Measurements from ENCODE around the gene C1R.

Gene C1R

GRCh38 chr12:7078163-7078562 is 14.1 kb downstream of the C1R start:
- peaks cover 16% of the 10 kb centered on the region for H3K27me3 Mint-ChIP-seq
- no peak overlapping the region for H3K4me3 Mint-ChIP-seq
- peaks cover 4% of the 10 kb centered on the region for H3K9me3 Mint-ChIP-seq
- no peak overlapping the region for H3K27ac Mint-ChIP-seq
- peaks cover 7% of the 10 kb centered on the region for H3K4me1 Mint-ChIP-seq (ENCODE audit: low read depth)
- intact Hi-C loops (cut with micrococcal nuclease) = no loop called here
- H3K36me3 Mint-ChIP-seq (ENCODE audit: low read depth) = no peaks in the 10 kb centered on the region

- no peaks in the 10 kb centered on the region for H3K36me3 Mint-ChIP-seq (ENCODE audit: low read depth)
- peaks cover 19% of the 10 kb centered on the region for H3K27me3 Mint-ChIP-seq
- no peaks in the 10 kb centered on the region for H3K9me3 Mint-ChIP-seq
- H3K4me1 Mint-ChIP-seq (ENCODE audit: low read depth) = peaks cover 7% of the 10 kb centered on the region
- H3K27ac Mint-ChIP-seq = no peak overlapping the region
- H3K4me3 Mint-ChIP-seq = no peak overlapping the region
- intact Hi-C loops (cut with micrococcal nuclease) = no loop called here
Measured at GRCh38 chr12:7076493-7076892, 15.8 kb downstream of the C1R start.

GRCh38 chr12:7075939-7076338 is 16.3 kb downstream of the C1R start:
- no peak overlapping the region for H3K4me3 Mint-ChIP-seq
- peaks cover 7% of the 10 kb centered on the region for H3K4me1 Mint-ChIP-seq (ENCODE audit: low read depth)
- H3K27me3 Mint-ChIP-seq = peaks cover 19% of the 10 kb centered on the region
- no peaks in the 10 kb centered on the region for H3K36me3 Mint-ChIP-seq (ENCODE audit: low read depth)
- H3K27ac Mint-ChIP-seq = no peak overlapping the region
- intact Hi-C loops (cut with micrococcal nuclease) = no loop called here
- H3K9me3 Mint-ChIP-seq = no peaks in the 10 kb centered on the region

- intact Hi-C loops (cut with micrococcal nuclease) = no loop called here
- Mint-ChIP-seq H3K36me3 (ENCODE audit: low read depth) (no peaks in the 10 kb centered on the region), H3K27ac (no peak overlapping the region), H3K4me3 (no peak overlapping the region), H3K27me3 (peaks cover 19% of the 10 kb centered on the region), H3K9me3 (no peaks in the 10 kb centered on the region), H3K4me1 (ENCODE audit: low read depth) (peaks cover 7% of the 10 kb centered on the region)
Measured at GRCh38 chr12:7075518-7075917, 16.7 kb downstream of the C1R start.

GRCh38 chr12:7073946-7074345 is 18.3 kb downstream of the C1R start:
- intact Hi-C loops (cut with micrococcal nuclease) = no loop called here

GRCh38 chr12:7072554-7072953 is 19.7 kb downstream of the C1R start:
- no peaks in the 10 kb centered on the region for H3K9me3 Mint-ChIP-seq
- no peak overlapping the region for H3K4me3 Mint-ChIP-seq
- H3K36me3 Mint-ChIP-seq (ENCODE audit: low read depth) = no peaks in the 10 kb centered on the region
- intact Hi-C loops (cut with micrococcal nuclease) = no loop called here
- H3K27ac Mint-ChIP-seq = no peak overlapping the region
- H3K27me3 Mint-ChIP-seq = peaks cover 24% of the 10 kb centered on the region
- peaks cover 7% of the 10 kb centered on the region for H3K4me1 Mint-ChIP-seq (ENCODE audit: low read depth)

More at GRCh38 chr12:7073946-7074345, 18.3 kb downstream of the C1R start:
- H3K9me3 Mint-ChIP-seq = no peaks in the 10 kb centered on the region
- H3K27ac Mint-ChIP-seq = no peak overlapping the region
- no peak overlapping the region for H3K4me3 Mint-ChIP-seq
- H3K27me3 Mint-ChIP-seq = peaks cover 19% of the 10 kb centered on the region
- H3K36me3 Mint-ChIP-seq (ENCODE audit: low read depth) = no peaks in the 10 kb centered on the region
- H3K4me1 Mint-ChIP-seq (ENCODE audit: low read depth) = peaks cover 7% of the 10 kb centered on the region

- H3K36me3 Mint-ChIP-seq (ENCODE audit: low read depth) = no peaks in the 10 kb centered on the region
- no peak overlapping the region for H3K4me3 Mint-ChIP-seq
- H3K27me3 Mint-ChIP-seq = peaks cover 28% of the 10 kb centered on the region
- H3K4me1 Mint-ChIP-seq (ENCODE audit: low read depth) = peaks cover 7% of the 10 kb centered on the region
- intact Hi-C loops (cut with micrococcal nuclease) = no loop called here
- H3K27ac Mint-ChIP-seq = no peak overlapping the region
- no peaks in the 10 kb centered on the region for H3K9me3 Mint-ChIP-seq
Measured at GRCh38 chr12:7072035-7072434, 20.2 kb downstream of the C1R start.

GRCh38 chr12:7069386-7069785 is 22.9 kb downstream of the C1R start:
- peaks cover 7% of the 10 kb centered on the region for H3K4me1 Mint-ChIP-seq (ENCODE audit: low read depth)
- peaks cover 22% of the 10 kb centered on the region for H3K27me3 Mint-ChIP-seq
- intact Hi-C loops (cut with micrococcal nuclease) = no loop called here
- H3K27ac Mint-ChIP-seq = no peak overlapping the region
- H3K36me3 Mint-ChIP-seq (ENCODE audit: low read depth) = no peaks in the 10 kb centered on the region
- H3K9me3 Mint-ChIP-seq = no peaks in the 10 kb centered on the region
- H3K4me3 Mint-ChIP-seq = no peak overlapping the region

- Mint-ChIP-seq H3K27ac (no peak overlapping the region), H3K27me3 (peaks cover 22% of the 10 kb centered on the region), H3K9me3 (no peaks in the 10 kb centered on the region), H3K36me3 (ENCODE audit: low read depth) (no peaks in the 10 kb centered on the region), H3K4me1 (ENCODE audit: low read depth) (peaks cover 7% of the 10 kb centered on the region), H3K4me3 (no peak overlapping the region)
- intact Hi-C loops (cut with micrococcal nuclease) = no loop called here
Measured at GRCh38 chr12:7068994-7069346, 23.3 kb downstream of the C1R start.

- H3K4me3 Mint-ChIP-seq = no peak overlapping the region
- H3K27me3 Mint-ChIP-seq = peaks cover 19% of the 10 kb centered on the region
- peaks cover 7% of the 10 kb centered on the region for H3K4me1 Mint-ChIP-seq (ENCODE audit: low read depth)
- H3K36me3 Mint-ChIP-seq (ENCODE audit: low read depth) = no peaks in the 10 kb centered on the region
- H3K27ac Mint-ChIP-seq = no peak overlapping the region
- intact Hi-C loops (cut with micrococcal nuclease) = no loop called here
- no peaks in the 10 kb centered on the region for H3K9me3 Mint-ChIP-seq
Measured at GRCh38 chr12:7068240-7068993, 23.8 kb downstream of the C1R start.

- no peaks in the 10 kb centered on the region for H3K9me3 Mint-ChIP-seq
- H3K4me3 Mint-ChIP-seq = no peak overlapping the region
- intact Hi-C loops (cut with micrococcal nuclease) = no loop called here
- no peaks in the 10 kb centered on the region for H3K36me3 Mint-ChIP-seq (ENCODE audit: low read depth)
- H3K27me3 Mint-ChIP-seq = peaks cover 20% of the 10 kb centered on the region
- no peak overlapping the region for H3K27ac Mint-ChIP-seq
- H3K4me1 Mint-ChIP-seq (ENCODE audit: low read depth) = peaks cover 7% of the 10 kb centered on the region
Measured at GRCh38 chr12:7067096-7067495, 25.1 kb downstream of the C1R start.

GRCh38 chr12:7066596-7066995 is 25.6 kb downstream of the C1R start:
- intact Hi-C loops (cut with micrococcal nuclease) = no loop called here
- peaks cover 7% of the 10 kb centered on the region for H3K4me1 Mint-ChIP-seq (ENCODE audit: low read depth)
- H3K36me3 Mint-ChIP-seq (ENCODE audit: low read depth) = no peaks in the 10 kb centered on the region
- H3K9me3 Mint-ChIP-seq = no peaks in the 10 kb centered on the region
- peaks cover 18% of the 10 kb centered on the region for H3K27me3 Mint-ChIP-seq
- no peak overlapping the region for H3K27ac Mint-ChIP-seq
- H3K4me3 Mint-ChIP-seq = no peak overlapping the region

- H3K4me1 Mint-ChIP-seq (ENCODE audit: low read depth) = peaks cover 20% of the 10 kb centered on the region
- H3K4me3 Mint-ChIP-seq = no peak overlapping the region
- H3K27ac Mint-ChIP-seq = no peak overlapping the region
- H3K36me3 Mint-ChIP-seq (ENCODE audit: low read depth) = no peaks in the 10 kb centered on the region
- intact Hi-C loops (cut with micrococcal nuclease) = no loop called here
- peaks cover 27% of the 10 kb centered on the region for H3K27me3 Mint-ChIP-seq
- H3K9me3 Mint-ChIP-seq = no peaks in the 10 kb centered on the region
Measured at GRCh38 chr12:7065073-7065623, 27.1 kb downstream of the C1R start.

GRCh38 chr12:7064516-7064915 is 27.7 kb downstream of the C1R start:
- Mint-ChIP-seq H3K36me3 (ENCODE audit: low read depth) (no peaks in the 10 kb centered on the region), H3K4me1 (ENCODE audit: low read depth) (peaks cover 27% of the 10 kb centered on the region), H3K27me3 (peaks cover 27% of the 10 kb centered on the region), H3K27ac (no peak overlapping the region), H3K4me3 (no peak overlapping the region), H3K9me3 (no peaks in the 10 kb centered on the region)
- intact Hi-C loops (cut with micrococcal nuclease) = loop anchor here (5.0 kb wide), 1 partner anchor 43 kb away; the partner anchor contains the start of gene C1RL

GRCh38 chr12:7061596-7061995 is 30.6 kb downstream of the C1R start:
- H3K9me3 Mint-ChIP-seq = no peaks in the 10 kb centered on the region
- intact Hi-C loops (cut with micrococcal nuclease) = loop anchor here (5.0 kb wide), 1 partner anchor 46 kb away; the partner anchor contains the start of gene C1RL
- peaks cover 52% of the 10 kb centered on the region for H3K4me1 Mint-ChIP-seq (ENCODE audit: low read depth)
- peaks cover 20% of the 10 kb centered on the region for H3K27me3 Mint-ChIP-seq
- no peak overlapping the region for H3K4me3 Mint-ChIP-seq
- peak overlapping the region; percentile 55 for H3K27ac Mint-ChIP-seq
- H3K36me3 Mint-ChIP-seq (ENCODE audit: low read depth) = no peaks in the 10 kb centered on the region
